Measurements from ENCODE around the gene ATMIN. TPM values are rescaled to one million over a fixed set of nuclear protein-coding genes. Genes with fewer than 3 reads are reported as not detected.

ATMIN gene
- total and polyA plus RNA-seq, 10 of the 15 experiments (the other 5 are each of a cell fraction or from before 2014, with no cell fraction given) = 5.2 to 28.9 (median 18.3) TPM

DNA sequence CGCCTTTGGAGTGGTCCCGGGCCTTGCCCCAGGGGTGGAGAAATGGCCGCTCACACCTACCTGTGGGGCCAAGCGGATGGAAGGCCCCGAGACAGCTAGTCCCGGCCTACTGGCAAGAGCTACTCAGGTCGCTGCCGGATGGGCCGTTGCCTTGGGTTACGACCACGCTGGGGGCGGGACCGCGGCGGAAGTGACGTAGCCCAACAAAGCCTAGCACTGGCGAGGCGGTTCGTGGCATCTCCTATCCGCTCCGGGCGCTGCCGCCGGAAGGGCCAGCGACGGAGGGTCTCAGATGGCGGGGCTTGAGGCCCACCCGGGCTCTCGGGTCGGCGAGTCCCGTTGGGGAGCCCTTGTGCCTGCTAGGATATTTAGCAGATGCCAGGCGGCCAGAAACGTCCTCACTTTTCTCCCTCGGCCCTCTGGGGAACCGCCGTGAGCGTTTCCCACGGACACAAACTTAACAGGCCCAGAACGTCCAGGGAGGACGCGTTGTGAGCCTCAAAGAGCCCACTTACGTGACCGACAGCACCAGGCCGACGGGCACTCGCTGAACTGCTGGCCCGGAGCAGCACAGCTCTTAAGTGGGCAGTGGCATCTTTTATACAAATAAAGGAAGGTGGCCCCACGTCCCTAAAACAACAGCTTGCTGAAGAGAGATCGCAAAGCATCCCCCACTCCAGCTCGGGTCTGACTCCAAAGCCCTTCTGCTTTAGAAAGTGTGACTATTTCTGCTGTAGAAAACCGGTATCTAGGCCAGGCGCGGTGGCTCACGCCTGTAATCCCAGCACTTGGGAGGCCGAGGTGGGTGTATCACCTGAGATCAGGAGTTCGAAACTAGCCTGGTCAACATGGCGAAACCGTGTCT is 41.7 kb downstream of the ATMIN start, which contains the start of gene C16orf46 (continued):
- TF ChIP-seq CBX5 (IDR thresholded peaks at IDR 0.05; ENCODE audit: low read depth) (no peak), CREB1 (IDR thresholded peaks at IDR 0.05; ENCODE audit: low read depth) (peak; percentile 92), SRF (IDR thresholded peaks at IDR 0.05; ENCODE audit: low read depth in 2 of 2, low read length in 2 of 2) (peak in 1 of 2 experiments; percentile 3; a peak in 1 of 4 replicates), TBL1XR1 (IDR thresholded peaks at IDR 0.05; ENCODE audit: low read depth, low read length) (no peak; the same call in 1 of the 2 replicates), SREBF1 (IDR thresholded peaks at IDR 0.05; ENCODE audit: low read length) (no peak), PML (IDR thresholded peaks at IDR 0.05; ENCODE audit: low read length) (peak; percentile 87; the same call in 1 of the 2 replicates), POLR2AphosphoS2 (IDR thresholded peaks at IDR 0.05; ENCODE audit: low read depth, low read length) (peak; percentile 70; the same call in 1 of the 2 replicates), TCF7 (IDR thresholded peaks at IDR 0.05; ENCODE audit: borderline replicate concordance) (no peak), MYC (IDR thresholded peaks at IDR 0.05; ENCODE audit: insufficient read depth, insufficient read length, insufficient replicate concordance, low read length, severe bottlenecking) (no peak), CHD2 (IDR thresholded peaks at IDR 0.05; ENCODE audit: borderline replicate concordance, low read depth, low read length) (no peak), SMC3 (IDR thresholded peaks at IDR 0.05; ENCODE audit: borderline replicate concordance, low read length) (no peak)
- TF ChIP-seq, protein P1, sequence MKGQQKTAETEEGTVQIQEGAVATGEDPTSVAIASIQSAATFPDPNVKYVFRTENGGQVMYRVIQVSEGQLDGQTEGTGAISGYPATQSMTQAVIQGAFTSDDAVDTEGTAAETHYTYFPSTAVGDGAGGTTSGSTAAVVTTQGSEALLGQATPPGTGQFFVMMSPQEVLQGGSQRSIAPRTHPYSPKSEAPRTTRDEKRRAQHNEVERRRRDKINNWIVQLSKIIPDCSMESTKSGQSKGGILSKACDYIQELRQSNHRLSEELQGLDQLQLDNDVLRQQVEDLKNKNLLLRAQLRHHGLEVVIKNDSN (IDR thresholded peaks at IDR 0.05; ENCODE audit: borderline replicate concordance, extremely low read length, insufficient read depth, low read depth, low read length) = no peak
- TF ChIP-seq, protein P2, sequence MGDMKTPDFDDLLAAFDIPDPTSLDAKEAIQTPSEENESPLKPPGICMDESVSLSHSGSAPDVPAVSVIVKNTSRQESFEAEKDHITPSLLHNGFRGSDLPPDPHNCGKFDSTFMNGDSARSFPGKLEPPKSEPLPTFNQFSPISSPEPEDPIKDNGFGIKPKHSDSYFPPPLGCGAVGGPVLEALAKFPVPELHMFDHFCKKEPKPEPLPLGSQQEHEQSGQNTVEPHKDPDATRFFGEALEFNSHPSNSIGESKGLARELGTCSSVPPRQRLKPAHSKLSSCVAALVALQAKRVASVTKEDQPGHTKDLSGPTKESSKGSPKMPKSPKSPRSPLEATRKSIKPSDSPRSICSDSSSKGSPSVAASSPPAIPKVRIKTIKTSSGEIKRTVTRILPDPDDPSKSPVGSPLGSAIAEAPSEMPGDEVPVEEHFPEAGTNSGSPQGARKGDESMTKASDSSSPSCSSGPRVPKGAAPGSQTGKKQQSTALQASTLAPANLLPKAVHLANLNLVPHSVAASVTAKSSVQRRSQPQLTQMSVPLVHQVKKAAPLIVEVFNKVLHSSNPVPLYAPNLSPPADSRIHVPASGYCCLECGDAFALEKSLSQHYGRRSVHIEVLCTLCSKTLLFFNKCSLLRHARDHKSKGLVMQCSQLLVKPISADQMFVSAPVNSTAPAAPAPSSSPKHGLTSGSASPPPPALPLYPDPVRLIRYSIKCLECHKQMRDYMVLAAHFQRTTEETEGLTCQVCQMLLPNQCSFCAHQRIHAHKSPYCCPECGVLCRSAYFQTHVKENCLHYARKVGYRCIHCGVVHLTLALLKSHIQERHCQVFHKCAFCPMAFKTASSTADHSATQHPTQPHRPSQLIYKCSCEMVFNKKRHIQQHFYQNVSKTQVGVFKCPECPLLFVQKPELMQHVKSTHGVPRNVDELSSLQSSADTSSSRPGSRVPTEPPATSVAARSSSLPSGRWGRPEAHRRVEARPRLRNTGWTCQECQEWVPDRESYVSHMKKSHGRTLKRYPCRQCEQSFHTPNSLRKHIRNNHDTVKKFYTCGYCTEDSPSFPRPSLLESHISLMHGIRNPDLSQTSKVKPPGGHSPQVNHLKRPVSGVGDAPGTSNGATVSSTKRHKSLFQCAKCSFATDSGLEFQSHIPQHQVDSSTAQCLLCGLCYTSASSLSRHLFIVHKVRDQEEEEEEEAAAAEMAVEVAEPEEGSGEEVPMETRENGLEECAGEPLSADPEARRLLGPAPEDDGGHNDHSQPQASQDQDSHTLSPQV (IDR thresholded peaks at IDR 0.05) = no peak
- TF ChIP-seq, protein P3, sequence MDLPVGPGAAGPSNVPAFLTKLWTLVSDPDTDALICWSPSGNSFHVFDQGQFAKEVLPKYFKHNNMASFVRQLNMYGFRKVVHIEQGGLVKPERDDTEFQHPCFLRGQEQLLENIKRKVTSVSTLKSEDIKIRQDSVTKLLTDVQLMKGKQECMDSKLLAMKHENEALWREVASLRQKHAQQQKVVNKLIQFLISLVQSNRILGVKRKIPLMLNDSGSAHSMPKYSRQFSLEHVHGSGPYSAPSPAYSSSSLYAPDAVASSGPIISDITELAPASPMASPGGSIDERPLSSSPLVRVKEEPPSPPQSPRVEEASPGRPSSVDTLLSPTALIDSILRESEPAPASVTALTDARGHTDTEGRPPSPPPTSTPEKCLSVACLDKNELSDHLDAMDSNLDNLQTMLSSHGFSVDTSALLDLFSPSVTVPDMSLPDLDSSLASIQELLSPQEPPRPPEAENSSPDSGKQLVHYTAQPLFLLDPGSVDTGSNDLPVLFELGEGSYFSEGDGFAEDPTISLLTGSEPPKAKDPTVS (IDR thresholded peaks at IDR 0.05; ENCODE audit: low read depth, low read length) = no peak
- TF ChIP-seq, protein P4, sequence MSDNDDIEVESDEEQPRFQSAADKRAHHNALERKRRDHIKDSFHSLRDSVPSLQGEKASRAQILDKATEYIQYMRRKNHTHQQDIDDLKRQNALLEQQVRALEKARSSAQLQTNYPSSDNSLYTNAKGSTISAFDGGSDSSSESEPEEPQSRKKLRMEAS (IDR thresholded peaks at IDR 0.05; ENCODE audit: low read depth, low read length) = no peak; the same call in 1 of the 2 replicates
- TF ChIP-seq, protein P5, sequence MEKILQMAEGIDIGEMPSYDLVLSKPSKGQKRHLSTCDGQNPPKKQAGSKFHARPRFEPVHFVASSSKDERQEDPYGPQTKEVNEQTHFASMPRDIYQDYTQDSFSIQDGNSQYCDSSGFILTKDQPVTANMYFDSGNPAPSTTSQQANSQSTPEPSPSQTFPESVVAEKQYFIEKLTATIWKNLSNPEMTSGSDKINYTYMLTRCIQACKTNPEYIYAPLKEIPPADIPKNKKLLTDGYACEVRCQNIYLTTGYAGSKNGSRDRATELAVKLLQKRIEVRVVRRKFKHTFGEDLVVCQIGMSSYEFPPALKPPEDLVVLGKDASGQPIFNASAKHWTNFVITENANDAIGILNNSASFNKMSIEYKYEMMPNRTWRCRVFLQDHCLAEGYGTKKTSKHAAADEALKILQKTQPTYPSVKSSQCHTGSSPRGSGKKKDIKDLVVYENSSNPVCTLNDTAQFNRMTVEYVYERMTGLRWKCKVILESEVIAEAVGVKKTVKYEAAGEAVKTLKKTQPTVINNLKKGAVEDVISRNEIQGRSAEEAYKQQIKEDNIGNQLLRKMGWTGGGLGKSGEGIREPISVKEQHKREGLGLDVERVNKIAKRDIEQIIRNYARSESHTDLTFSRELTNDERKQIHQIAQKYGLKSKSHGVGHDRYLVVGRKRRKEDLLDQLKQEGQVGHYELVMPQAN (conservative IDR thresholded peaks at IDR 0.05) = peak; percentile 98
- TF ChIP-seq, protein P6, sequence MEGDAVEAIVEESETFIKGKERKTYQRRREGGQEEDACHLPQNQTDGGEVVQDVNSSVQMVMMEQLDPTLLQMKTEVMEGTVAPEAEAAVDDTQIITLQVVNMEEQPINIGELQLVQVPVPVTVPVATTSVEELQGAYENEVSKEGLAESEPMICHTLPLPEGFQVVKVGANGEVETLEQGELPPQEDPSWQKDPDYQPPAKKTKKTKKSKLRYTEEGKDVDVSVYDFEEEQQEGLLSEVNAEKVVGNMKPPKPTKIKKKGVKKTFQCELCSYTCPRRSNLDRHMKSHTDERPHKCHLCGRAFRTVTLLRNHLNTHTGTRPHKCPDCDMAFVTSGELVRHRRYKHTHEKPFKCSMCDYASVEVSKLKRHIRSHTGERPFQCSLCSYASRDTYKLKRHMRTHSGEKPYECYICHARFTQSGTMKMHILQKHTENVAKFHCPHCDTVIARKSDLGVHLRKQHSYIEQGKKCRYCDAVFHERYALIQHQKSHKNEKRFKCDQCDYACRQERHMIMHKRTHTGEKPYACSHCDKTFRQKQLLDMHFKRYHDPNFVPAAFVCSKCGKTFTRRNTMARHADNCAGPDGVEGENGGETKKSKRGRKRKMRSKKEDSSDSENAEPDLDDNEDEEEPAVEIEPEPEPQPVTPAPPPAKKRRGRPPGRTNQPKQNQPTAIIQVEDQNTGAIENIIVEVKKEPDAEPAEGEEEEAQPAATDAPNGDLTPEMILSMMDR (IDR thresholded peaks at IDR 0.05 in 2 of 3, conservative IDR thresholded peaks at IDR 0.05 in 1 of 3; ENCODE audit: control insufficient read depth in 2 of 3, extremely low read depth in 1 of 3, insufficient read depth in 1 of 3, low read depth in 3 of 3, low read length in 3 of 3) = no peak
